CMK (cell line): ENCODE results near the gene AKAP7.
"Not testable (repeated sequence)": the region's sequence is repeated elsewhere in the genome, so short reads cannot be mapped to it uniquely, and the experiment has no call there.

Experiments used
- DNase-seq: peaks from one replicate; pipeline ENCODE4 v3.0.0-alpha.2; 2010; ENCODE audit warnings: low read depth

The AKAP7 gene

DNA sequence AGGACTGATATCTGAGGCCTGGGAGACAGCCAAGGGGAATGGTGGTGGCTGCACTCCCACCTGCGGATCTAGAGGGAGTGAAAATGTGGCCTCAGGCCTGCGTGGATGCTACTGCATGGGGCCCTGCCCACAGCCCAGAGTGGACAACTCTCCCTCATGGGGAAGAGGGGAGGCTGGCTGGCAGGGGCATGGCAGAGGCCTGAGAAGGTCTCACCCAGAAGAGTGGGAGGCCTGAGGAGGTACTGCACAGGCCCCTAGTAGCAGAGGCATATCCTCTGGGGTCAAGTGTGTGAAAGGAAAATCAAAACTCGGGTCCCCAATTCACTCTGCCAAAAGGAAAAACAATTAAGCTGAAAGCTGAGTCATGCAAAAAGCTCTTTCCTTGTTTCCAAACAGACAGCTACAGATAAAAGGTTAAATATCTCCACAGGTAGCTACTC lies 158.2 kb downstream of the AKAP7 start:
- DNase-seq, result no peak

DNA sequence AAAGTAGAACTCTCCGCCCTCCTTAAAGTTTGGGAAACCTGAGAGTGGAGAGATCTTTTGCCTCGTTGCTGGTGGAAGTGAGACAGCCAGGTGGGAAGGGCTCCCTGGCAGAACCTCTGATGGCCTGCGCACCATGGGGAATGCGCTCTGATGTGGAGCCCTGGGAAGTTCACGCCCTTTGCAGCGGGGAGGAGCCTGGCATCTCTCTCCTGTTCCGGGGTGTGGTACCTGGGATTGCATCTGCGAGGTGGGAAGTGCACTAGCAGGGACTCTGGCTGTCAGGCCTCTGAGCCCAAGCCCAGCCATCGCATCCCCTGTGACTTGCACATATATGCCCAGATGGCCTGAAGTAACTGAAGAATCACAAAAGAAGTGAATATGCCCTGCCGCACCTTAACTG lies 159.8 kb downstream of the AKAP7 start:
- no peak for DNase-seq

GRCh38 chr6:131300826-131301225 lies 165.6 kb downstream of the AKAP7 start:
- DNase-seq, result not testable (repeated sequence)

GRCh38 chr6:131303338-131303930 lies 168.2 kb downstream of the AKAP7 start:
- no peak for DNase-seq

DNA sequence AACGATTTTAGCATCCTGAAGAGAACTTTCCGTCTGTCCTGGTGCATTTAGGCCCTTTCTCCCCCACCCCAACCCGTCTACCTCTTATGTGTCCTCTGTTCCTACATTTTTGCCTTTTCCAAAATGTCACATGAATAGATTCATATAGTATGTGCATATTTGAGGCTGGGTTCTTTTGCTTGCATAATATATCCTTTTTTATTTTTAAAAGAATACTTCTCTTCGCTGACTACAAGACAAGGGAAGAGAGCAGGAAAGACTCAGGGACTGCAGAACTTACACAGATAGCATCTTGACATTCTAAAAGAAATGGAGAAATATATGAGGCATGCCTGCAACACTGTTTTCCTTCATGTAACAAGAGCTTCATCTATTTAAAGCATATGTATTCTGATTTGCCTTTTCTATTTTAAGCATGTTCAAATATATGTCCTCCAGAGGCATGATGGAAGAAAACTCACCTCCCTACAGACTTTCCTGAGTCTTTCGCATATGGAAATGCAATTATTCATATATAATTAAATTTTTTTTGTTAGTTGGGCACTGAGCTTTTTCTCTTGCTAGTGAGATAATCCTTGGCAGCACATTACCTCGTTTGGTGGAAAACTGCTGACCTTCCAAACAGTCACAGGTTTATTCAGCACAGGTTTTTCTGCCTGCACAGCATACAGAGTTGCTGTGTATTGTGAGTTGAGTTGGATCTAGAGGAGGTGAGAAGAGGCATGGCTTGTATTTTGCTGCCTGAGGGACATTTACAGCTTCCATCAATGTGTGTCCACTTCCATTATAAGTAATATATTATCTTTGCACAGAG lies 170.0 kb downstream of the AKAP7 start:
- no peak for DNase-seq

GRCh38 chr6:131309437-131309836 lies 174.2 kb downstream of the AKAP7 start:
- DNase-seq, result no peak

- no peak for DNase-seq
Observed at GRCh38 chr6:131314838-131315237, 179.6 kb downstream of the AKAP7 start.

DNA sequence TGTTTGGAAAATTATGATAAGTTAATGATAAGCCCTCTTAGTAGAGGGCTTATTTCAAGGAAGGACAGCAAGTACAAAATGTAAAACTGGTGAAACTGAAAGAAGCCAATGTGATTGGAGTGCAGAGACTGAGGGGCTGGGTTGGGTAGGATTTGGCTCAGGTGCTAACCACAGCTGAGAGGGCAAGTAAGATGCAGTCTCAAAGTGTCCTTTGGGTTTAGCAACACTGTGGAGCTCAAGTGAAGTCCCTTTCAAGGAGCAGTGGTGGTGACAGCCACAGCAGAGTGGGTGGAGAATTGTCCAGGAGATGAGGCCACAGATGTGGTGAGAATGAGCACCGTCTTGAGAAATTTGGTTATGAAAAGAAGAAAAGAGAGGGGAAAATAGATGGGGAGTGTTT lies 181.4 kb downstream of the AKAP7 start:
- no peak for DNase-seq

GRCh38 chr6:131317516-131317915 lies 182.2 kb downstream of the AKAP7 start:
- DNase-seq, result no peak

- no peak for DNase-seq
Observed at GRCh38 chr6:131321589-131321988, 186.3 kb downstream of the AKAP7 start.

GRCh38 chr6:131322125-131322524 lies 186.9 kb downstream of the AKAP7 start:
- DNase-seq, result no peak

GRCh38 chr6:131325669-131326068 lies 190.4 kb downstream of the AKAP7 start:
- not testable (repeated sequence) for DNase-seq

DNA sequence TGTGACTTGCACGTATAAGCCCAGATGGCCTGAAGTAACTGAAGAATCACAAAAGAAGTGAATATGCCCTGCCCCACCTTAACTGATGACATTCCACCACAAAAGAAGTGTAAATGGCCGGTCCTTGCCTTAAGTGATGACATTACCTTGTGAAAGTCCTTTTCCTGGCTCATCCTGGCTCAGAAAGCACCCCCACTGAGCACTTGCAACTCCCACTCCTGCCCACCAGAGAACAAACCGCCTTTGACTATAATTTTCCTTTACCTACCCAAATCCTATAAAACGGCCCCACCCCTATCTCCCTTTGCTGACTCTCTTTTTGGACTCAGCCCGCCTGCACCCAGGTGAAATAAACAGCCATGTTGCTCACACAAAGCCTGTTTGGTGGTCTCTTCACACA lies 193.5 kb downstream of the AKAP7 start:
- DNase-seq, result not testable (repeated sequence)

GRCh38 chr6:131331151-131331550 lies 195.9 kb downstream of the AKAP7 start:
- no peak for DNase-seq

GRCh38 chr6:131331873-131332781 lies 196.9 kb downstream of the AKAP7 start:
- no peak for DNase-seq
